ENCODE results near the gene TMEM8B.

TMEM8B gene

DNA sequence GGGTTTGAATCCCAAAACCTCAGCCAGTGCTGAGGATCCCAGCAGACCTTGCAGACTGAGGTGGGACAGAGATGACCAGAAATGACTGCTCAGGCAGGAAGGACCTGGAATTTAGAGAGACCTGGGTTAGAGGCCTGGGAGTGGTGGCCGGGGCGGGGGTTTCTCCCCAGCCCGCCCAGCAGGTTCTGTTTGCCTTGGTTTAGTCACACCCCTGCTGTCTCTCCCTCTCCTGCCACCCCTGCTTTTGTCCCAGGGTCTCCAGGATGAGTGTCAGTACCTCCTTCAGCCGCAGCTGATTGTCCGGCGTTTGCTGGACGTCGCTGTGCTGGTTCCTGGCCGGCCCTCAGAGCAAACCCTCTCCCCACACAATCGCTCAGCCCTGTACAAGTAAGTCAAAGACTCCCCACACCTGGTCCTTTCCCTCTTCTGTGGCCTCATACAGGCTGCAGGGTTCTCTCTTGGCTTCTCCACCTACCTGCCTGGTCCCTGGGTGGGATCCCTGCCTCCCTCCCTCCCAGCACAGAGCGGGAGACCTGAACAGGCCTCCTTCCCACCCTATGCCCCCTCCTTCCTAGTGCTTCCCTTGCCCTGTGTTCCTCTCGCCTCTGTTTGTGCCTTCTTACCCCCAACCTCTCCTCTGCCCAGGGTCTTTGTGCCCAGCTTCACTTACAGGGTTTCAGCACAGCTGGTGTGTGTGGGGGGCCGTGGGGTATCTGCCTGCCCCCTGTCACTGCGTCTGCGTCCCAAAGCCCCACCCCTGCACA, 12.0 kb downstream of the TMEM8B start:
- no peak overlapping the region for H3K27ac Mint-ChIP-seq
- intact Hi-C loops (cut with micrococcal nuclease) = no loop called here
- no peak overlapping the region for H3K4me3 Mint-ChIP-seq
- peaks cover 83% of the 10 kb centered on the region for H3K27me3 Mint-ChIP-seq
- H3K9me3 Mint-ChIP-seq = peaks cover 12% of the 10 kb centered on the region
- peaks cover 92% of the 10 kb centered on the region for H3K4me1 Mint-ChIP-seq (ENCODE audit: low read depth)
- peaks cover 8% of the 10 kb centered on the region for H3K36me3 Mint-ChIP-seq (ENCODE audit: low read depth)

DNA sequence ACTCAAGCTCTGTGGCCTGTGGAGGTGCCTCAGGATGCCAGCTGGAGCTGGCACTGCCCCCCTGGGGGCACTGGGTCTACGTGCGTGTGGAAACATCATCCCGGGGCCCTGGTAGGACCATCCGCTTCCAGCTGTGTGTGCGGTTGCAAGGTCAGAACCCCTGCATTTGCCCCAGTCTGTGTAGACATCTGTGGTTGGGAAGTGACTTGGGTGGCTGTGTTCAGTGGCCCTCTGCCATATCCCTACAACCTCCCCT, 12.5 kb downstream of the TMEM8B start:
- Mint-ChIP-seq H3K9me3 (peaks cover 12% of the 10 kb centered on the region), H3K4me1 (ENCODE audit: low read depth) (peaks cover 90% of the 10 kb centered on the region), H3K27ac (no peak overlapping the region), H3K4me3 (no peak overlapping the region), H3K36me3 (ENCODE audit: low read depth) (peaks cover 8% of the 10 kb centered on the region), H3K27me3 (peaks cover 83% of the 10 kb centered on the region)
- intact Hi-C loops (cut with micrococcal nuclease) = no loop called here

DNA sequence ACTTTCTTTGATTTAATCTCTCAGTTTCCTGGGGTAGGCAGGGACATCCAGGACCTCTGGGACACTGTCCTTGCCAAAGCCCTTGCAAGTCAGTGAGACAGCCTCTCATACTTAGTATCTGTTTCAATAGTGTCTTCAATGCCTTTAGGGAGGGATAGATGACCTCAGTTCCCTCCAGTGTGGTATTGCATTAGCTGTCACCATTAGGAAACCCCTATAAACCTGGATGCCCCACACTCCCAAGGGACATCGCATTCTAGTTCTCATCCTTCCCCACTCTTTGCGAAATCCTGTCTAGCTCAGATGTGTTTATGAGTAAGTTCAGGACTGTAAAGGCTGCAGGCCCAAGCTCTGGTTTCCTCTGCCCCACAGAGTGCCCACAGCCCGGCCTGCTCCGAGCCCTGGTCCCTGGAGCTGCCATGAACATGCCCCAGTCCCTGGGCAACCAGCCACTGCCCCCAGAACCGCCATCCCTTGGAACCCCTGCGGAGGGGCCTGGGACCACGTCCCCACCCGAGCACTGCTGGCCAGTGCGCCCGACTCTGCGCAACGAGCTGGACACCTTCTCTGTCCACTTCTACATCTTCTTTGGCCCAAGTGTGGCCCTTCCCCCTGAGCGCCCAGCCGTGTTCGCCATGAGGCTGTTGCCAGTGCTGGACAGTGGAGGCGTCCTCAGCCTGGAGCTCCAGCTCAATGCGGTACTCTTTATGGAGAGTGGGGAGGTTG, 13.2 kb downstream of the TMEM8B start:
- peaks cover 91% of the 10 kb centered on the region for H3K4me1 Mint-ChIP-seq (ENCODE audit: low read depth)
- H3K36me3 Mint-ChIP-seq (ENCODE audit: low read depth) = peaks cover 8% of the 10 kb centered on the region
- H3K9me3 Mint-ChIP-seq = peaks cover 12% of the 10 kb centered on the region
- peaks cover 83% of the 10 kb centered on the region for H3K27me3 Mint-ChIP-seq
- no peak overlapping the region for H3K27ac Mint-ChIP-seq
- intact Hi-C loops (cut with micrococcal nuclease) = no loop called here
- H3K4me3 Mint-ChIP-seq = no peak overlapping the region

DNA sequence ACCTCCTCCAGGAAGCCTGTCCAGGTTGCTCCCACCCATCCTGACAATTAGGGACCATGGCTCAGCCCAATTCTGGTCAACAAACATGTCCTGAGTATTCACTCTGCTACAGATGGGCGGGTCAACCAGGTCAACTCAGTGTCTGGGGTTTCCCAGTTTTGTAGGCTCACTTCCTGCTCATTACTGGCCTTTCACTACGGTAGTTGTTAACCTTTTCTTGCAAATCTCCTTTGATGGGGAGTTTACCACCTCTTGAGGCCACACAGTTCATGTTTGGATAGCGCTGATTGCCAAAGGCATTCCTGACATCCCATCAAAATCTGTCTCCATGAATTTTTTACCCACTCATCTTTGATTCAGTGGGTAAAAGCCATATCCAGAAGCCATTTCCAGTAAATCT, 13.8 kb downstream of the TMEM8B start:
- no peak overlapping the region for H3K27ac Mint-ChIP-seq
- H3K27me3 Mint-ChIP-seq = peaks cover 83% of the 10 kb centered on the region
- peaks cover 8% of the 10 kb centered on the region for H3K36me3 Mint-ChIP-seq (ENCODE audit: low read depth)
- peaks cover 91% of the 10 kb centered on the region for H3K4me1 Mint-ChIP-seq (ENCODE audit: low read depth)
- H3K4me3 Mint-ChIP-seq = no peak overlapping the region
- H3K9me3 Mint-ChIP-seq = peaks cover 12% of the 10 kb centered on the region
- intact Hi-C loops (cut with micrococcal nuclease) = no loop called here

DNA sequence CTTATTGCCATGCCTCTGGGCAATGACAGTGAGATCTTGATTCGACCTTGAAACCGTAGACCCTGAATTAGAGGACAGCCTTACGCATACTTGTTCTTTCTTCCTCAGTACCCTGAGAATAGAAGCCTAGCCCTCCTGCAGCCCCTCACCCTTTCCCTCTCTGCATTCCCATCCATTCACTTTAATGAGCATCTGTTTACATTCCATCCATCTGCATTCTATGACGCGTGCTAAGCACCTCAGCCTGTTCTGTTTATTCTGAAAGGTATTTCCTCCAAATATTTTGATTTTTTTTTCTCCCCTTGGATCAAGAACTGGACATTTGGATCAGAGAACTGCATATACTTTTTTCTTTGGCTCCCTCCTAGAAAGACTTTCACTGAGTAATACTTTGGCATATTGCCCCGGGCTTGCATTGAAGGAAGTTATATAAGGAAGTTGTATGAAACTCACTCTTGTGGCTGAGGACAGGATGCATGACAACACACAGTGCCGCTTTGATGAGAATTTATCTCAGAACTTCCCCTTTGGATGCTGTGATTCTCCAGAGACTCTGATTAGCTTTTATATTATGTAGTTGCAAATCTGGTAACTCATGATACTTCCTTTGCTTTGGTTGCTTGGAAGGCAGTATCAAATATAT, 15.7 kb downstream of the TMEM8B start:
- H3K27me3 Mint-ChIP-seq = peaks cover 82% of the 10 kb centered on the region
- H3K9me3 Mint-ChIP-seq = peaks cover 10% of the 10 kb centered on the region
- H3K4me1 Mint-ChIP-seq (ENCODE audit: low read depth) = peaks cover 79% of the 10 kb centered on the region
- H3K27ac Mint-ChIP-seq = peak overlapping the region; percentile 76
- H3K36me3 Mint-ChIP-seq (ENCODE audit: low read depth) = peaks cover 8% of the 10 kb centered on the region
- intact Hi-C loops (cut with micrococcal nuclease) = loop anchor here (2.0 to 5.0 kb wide), 2 partner anchors 16 to 38 kb away; partner anchors contain the start of genes FAM221B and TMEM8B
- no peak overlapping the region for H3K4me3 Mint-ChIP-seq

DNA sequence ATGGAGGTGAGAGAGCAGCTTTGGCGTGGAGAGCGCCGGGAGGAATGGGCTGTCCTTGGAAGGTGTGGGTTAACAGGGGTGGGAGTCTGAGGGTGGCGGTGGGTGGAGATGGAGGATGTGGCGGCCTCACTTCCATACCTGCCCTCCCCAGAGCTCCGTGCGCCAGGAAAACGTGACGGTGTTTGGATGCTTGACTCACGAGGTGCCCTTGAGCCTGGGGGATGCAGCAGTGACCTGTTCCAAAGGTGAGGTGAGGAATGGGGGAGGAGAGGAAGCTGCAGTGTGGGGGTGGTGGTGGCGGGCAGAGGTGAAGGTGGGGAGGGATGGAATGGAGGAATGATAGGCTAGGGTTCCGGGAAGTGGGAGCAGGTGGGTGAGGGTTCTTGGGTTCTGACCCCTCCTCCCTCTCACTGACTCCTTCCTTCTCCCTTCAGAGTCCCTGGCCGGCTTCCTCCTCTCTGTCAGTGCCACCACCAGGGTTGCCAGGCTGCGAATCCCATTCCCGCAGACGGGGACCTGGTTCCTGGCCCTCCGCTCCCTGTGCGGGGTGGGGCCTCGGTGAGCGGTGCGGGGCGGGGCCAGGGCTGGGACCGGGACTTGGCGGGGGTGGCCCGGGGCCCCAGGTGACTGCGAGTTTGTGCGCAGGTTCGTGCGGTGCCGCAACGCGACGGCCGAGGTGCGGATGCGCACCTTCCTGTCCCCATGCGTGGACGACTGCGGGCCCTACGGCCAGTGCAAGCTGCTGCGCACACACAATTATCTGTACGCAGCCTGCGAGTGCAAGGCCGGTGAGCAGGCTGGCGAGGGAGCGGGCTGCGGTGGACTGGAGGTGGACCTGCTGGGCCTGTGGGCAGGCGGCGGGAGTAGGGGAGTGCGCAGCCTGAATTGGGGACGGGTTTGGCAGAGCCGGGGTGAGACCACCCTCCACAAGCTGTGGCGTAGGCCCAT, 17.1 kb downstream of the TMEM8B start:
- no peaks in the 10 kb centered on the region for H3K9me3 Mint-ChIP-seq
- H3K4me1 Mint-ChIP-seq (ENCODE audit: low read depth) = peaks cover 66% of the 10 kb centered on the region
- H3K27ac Mint-ChIP-seq = no peak overlapping the region
- peaks cover 75% of the 10 kb centered on the region for H3K27me3 Mint-ChIP-seq
- H3K4me3 Mint-ChIP-seq = no peak overlapping the region
- no peaks in the 10 kb centered on the region for H3K36me3 Mint-ChIP-seq (ENCODE audit: low read depth)
- intact Hi-C loops (cut with micrococcal nuclease) = loop anchor here (2.0 to 5.0 kb wide), 2 partner anchors 17 to 36 kb away; partner anchors contain the start of genes FAM221B and TMEM8B

DNA sequence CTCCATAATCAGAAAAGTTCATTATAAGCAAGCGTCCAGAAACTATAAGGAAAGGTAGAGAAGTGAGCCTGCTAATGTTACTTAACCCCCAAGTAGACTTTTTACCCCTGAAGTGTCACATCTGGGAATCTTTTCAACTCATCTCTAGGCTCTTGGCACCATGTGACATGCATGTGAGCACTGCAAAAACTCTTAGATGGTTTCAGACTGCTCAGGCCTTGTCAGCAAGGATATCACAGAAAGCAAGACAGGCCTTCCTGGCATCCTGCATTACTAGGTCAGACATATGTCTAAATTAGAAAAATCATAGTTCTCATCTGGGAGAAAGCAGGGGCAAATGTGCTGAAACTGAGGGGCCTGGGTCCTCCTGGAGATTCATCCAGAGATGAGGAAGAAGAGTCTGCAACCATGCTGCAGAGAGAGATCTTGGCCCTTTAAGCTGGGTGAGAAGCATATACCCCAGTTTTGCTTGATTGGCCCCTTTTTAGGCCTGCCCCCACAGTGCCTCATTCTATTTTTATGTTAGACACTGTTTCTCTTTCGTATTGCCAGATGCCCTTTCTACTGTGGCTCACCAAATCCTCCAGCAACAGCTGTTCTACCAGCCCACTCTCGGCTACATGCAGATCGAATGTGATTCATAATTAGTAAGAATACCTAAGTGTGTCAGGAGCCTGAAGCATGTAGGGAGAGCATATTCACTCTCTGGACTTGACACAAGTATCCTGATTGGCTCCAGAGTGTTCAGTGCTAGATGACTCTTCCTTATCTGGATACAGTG, 19.0 kb downstream of the TMEM8B start:
- H3K4me3 Mint-ChIP-seq = no peak overlapping the region
- intact Hi-C loops (cut with micrococcal nuclease) = loop anchor here (5.0 kb wide), 1 partner anchor 34 kb away; no protein-coding TSS in a partner anchor
- peaks cover 78% of the 10 kb centered on the region for H3K27me3 Mint-ChIP-seq
- no peaks in the 10 kb centered on the region for H3K9me3 Mint-ChIP-seq
- H3K36me3 Mint-ChIP-seq (ENCODE audit: low read depth) = no peaks in the 10 kb centered on the region
- no peak overlapping the region for H3K27ac Mint-ChIP-seq
- peaks cover 47% of the 10 kb centered on the region for H3K4me1 Mint-ChIP-seq (ENCODE audit: low read depth)

DNA sequence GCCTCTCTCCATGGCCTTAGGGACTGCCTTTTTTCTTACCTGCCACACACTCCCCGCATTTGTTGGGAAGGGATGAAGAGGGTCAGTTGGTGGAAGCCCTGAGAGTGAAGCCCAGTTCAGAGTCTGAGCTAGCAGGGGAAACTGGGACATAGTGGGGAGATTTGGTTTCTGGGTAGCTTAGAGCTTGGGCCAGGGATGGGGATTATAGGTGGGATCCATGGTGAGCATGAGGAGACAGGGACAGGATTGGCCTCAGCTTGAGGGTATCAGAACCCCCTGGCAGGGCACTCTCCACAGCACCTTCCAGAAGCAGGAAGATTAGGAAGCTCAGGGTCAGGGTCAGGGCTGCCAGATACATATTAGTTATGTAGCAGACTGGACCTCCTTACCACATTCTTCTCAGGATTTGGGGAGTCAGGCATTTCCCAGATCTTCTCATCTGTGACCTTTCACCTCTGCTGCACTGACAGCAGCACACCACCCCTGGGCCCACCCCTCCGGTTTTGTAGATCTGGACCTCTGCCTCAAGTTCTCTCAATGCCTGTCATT, 23.3 kb downstream of the TMEM8B start:
- H3K4me1 Mint-ChIP-seq (ENCODE audit: low read depth) = peaks cover 13% of the 10 kb centered on the region
- H3K4me3 Mint-ChIP-seq = no peak overlapping the region
- H3K9me3 Mint-ChIP-seq = no peaks in the 10 kb centered on the region
- intact Hi-C loops (cut with micrococcal nuclease) = no loop called here
- H3K27ac Mint-ChIP-seq = no peak overlapping the region
- no peaks in the 10 kb centered on the region for H3K36me3 Mint-ChIP-seq (ENCODE audit: low read depth)
- peaks cover 93% of the 10 kb centered on the region for H3K27me3 Mint-ChIP-seq

DNA sequence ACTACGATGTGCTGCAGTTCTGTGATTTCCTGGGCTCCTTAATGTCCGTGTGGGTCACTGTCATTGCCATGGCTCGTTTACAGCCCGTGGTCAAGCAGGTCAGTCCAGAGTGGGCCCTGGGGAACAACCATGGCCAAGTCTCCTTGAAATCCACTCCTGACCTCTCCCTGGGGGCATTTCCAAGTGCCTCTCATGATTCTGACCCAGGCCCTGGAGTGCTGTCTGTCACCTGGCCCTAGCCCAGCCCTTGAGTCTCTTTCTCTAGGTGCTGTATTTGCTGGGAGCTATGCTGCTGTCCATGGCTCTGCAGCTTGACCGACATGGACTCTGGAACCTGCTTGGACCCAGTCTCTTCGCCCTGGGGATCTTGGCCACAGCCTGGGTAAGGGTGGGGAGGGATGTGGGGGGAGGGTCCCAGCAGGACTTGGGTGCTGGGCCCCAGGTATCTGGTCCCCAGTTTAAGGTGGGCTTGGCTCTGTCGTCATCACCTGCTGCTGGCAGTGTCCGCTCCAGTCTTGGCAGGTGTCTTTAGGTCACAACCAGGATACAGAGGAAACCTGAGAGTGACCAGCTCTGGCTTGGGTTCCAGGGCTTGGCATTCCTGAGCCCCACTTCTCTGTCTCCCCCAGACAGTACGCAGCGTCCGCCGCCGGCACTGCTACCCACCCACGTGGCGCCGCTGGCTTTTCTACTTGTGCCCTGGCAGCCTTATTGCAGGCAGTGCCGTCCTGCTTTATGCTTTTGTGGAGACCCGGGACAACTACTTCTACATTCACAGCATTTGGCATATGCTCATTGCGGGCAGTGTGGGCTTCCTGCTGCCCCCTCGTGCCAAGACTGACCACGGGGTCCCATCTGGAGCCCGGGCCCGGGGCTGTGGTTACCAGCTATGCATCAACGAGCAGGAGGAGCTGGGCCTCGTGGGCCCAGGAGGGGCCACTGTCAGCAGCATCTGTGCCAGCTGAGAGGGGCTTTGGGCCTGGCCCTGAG, 24.1 kb downstream of the TMEM8B start:
- peaks cover 89% of the 10 kb centered on the region for H3K27me3 Mint-ChIP-seq
- no peak overlapping the region for H3K27ac Mint-ChIP-seq
- H3K4me3 Mint-ChIP-seq = no peak overlapping the region
- intact Hi-C loops (cut with micrococcal nuclease) = no loop called here
- H3K9me3 Mint-ChIP-seq = no peaks in the 10 kb centered on the region
- H3K36me3 Mint-ChIP-seq (ENCODE audit: low read depth) = no peaks in the 10 kb centered on the region
- peaks cover 9% of the 10 kb centered on the region for H3K4me1 Mint-ChIP-seq (ENCODE audit: low read depth)

DNA sequence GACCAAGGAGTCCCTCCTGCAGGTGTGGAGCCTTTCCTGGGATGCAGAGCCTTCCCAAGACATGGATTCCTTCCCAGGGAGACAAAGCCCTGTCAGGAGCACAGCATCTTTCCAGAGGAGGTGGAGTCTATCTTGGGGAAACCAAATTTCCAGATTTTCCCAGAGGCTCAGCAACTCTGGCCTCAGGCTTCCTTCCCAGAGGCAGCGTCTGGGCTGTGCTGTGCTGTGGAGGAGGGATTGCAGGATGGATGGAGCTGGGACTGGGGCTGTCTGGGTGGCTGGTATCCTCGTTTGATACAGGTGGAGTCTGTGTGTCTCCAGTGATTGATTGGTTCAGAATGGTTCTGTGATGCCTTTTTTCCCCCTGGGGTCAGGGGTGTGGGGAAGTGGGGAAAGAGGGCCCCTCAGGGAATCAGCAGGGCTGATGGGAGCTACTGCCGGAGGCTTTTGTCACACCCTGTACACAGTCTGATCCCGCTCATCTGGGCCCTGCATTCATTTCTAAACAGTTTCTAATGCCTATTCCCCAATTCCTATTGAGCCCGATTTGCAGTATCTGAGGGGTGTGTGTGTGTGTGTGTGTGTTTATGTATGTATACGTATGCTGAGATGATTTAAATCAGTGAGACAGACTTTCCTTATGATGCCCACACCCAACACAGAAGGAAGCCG, 25.2 kb downstream of the TMEM8B start:
- H3K9me3 Mint-ChIP-seq = no peaks in the 10 kb centered on the region
- no peak overlapping the region for H3K27ac Mint-ChIP-seq
- H3K36me3 Mint-ChIP-seq (ENCODE audit: low read depth) = no peaks in the 10 kb centered on the region
- intact Hi-C loops (cut with micrococcal nuclease) = no loop called here
- H3K4me3 Mint-ChIP-seq = no peak overlapping the region
- H3K4me1 Mint-ChIP-seq (ENCODE audit: low read depth) = peaks cover 15% of the 10 kb centered on the region
- H3K27me3 Mint-ChIP-seq = peaks cover 89% of the 10 kb centered on the region

DNA sequence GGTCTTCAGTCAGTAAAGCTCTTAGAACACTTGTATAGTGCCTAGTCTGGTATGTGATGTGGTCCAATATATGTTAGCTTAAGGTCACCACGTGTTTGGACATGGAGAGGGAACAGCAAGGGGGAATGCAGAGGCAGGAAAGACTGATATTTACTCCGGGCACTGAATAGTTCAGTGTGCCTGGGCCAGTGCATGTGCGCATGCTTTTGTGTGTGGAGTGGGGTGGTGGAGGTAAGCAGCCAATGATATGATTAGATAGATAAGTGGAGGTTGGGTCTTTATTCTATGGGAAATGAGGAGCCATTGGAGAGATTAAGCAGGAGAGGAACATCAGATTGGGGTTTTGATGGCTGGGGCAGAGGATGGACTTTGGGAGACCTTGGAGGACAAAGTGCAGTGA, 27.2 kb downstream of the TMEM8B start:
- Mint-ChIP-seq H3K27me3 (peaks cover 96% of the 10 kb centered on the region), H3K36me3 (ENCODE audit: low read depth) (no peaks in the 10 kb centered on the region), H3K27ac (no peak overlapping the region), H3K4me1 (ENCODE audit: low read depth) (peaks cover 23% of the 10 kb centered on the region), H3K4me3 (no peak overlapping the region), H3K9me3 (no peaks in the 10 kb centered on the region)
- intact Hi-C loops (cut with micrococcal nuclease) = no loop called here
